ENCODE data around the gene CAPG.

Gene CAPG

DNA sequence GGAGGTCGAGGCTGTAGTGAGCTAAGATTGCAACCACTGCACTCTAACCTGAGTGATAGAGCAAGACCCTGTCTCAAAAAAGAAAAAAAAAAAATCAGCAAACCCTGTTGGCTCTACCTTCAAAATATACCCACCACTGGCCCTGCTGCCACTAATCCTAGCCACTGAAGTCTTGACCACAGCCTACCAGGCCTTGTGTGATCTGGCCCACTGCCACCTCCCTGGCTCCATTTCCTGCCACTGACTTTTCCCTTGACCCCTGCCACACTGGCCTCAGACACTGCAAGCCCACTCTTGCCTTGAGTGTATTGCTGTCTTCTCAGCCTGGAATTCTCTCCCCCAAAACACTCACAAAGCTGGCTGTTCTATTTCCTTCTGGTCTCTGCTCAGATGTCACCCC lies 42.1 kb upstream of the CAPG start:
- CTCF ChIA-PET = no interaction called here
- no peak overlapping the region for H3K27ac ChIP-seq (ENCODE audit: extremely low read depth, low read depth, low read length)
- no peaks in the 10 kb centered on the region for H3K4me1 ChIP-seq (ENCODE audit: control insufficient read depth, insufficient read depth, low read length)
- H3K36me3 ChIP-seq (ENCODE audit: control insufficient read depth in 2 of 2, insufficient read depth in 1 of 2, low read length in 2 of 2) = no peaks in the 10 kb centered on the region
- H3K9me3 ChIP-seq (ENCODE audit: control insufficient read depth, insufficient read depth, low read depth, low read length) = no peaks in the 10 kb centered on the region
- TF ChIP-seq ZNF366 (tag by site-specific recombination; conservative IDR thresholded peaks at IDR 0.05) = no peak
- no peak for TF ChIP-seq ZNF785 (tag by site-specific recombination; IDR thresholded peaks at IDR 0.05)
- no peak for TF ChIP-seq ZNF596 (tag by site-specific recombination; IDR thresholded peaks at IDR 0.05)
- TF ChIP-seq ZNF48 (tag by site-specific recombination; IDR thresholded peaks at IDR 0.05) = no peak
- TF ChIP-seq ZNF175 (tag by site-specific recombination; IDR thresholded peaks at IDR 0.05) = no peak
- no peak for TF ChIP-seq ZFHX2 (tag by site-specific recombination; conservative IDR thresholded peaks at IDR 0.05)
- no peak for TF ChIP-seq KLF1 (tag by site-specific recombination; IDR thresholded peaks at IDR 0.05)
- TF ChIP-seq ZNF311 (tag by site-specific recombination; IDR thresholded peaks at IDR 0.05; ENCODE audit: borderline replicate concordance) = no peak
- POLR2A ChIA-PET = no interaction called here
- no peak overlapping the region for H3K4me3 ChIP-seq (ENCODE audit: low read depth, low read length)

DNA sequence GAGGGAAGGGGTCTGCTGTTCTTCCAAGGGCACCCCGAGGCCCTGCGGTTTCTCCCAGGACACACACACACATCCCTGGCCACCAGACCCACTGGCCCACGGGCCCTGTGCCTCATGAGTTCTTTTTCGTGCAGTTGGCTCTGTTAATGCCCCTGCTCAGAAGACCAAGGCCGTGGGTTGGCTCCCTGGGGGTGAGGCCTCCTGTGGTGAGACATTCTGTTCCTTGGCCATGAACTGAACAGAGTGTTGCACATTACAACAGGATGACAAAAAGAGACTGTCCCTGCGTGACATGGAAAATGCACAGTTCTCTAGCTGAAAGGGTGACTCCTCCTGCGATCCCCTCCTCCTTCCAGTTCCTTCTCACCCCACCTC lies 39.0 kb upstream of the CAPG start:
- POLR2A ChIA-PET = interaction anchor here (1.4 kb wide), 1 partner anchor 91 kb away, joined by 3 read pairs; no protein-coding TSS in a partner anchor
- no peaks in the 10 kb centered on the region for H3K36me3 ChIP-seq (ENCODE audit: control insufficient read depth in 2 of 2, insufficient read depth in 1 of 2, low read length in 2 of 2)
- no peak overlapping the region for H3K4me3 ChIP-seq (ENCODE audit: low read depth, low read length)
- H3K9me3 ChIP-seq (ENCODE audit: control insufficient read depth, insufficient read depth, low read depth, low read length) = no peaks in the 10 kb centered on the region
- no peak overlapping the region for H3K27ac ChIP-seq (ENCODE audit: extremely low read depth, low read depth, low read length)
- CTCF ChIA-PET = no interaction called here
- H3K4me1 ChIP-seq (ENCODE audit: control insufficient read depth, insufficient read depth, low read length) = no peaks in the 10 kb centered on the region; the same call in 1 of the 2 replicates
- TF ChIP-seq ZNF423 (tag by site-specific recombination; IDR thresholded peaks at IDR 0.05) (no peak), ZXDB (tag by site-specific recombination; IDR thresholded peaks at IDR 0.05) (no peak), ZIC2 (tag by site-specific recombination; IDR thresholded peaks at IDR 0.05) (0 out of 2 replicates have a peak, but pooled peaks have one; percentile 33), GLIS1 (tag by site-specific recombination; IDR thresholded peaks at IDR 0.05) (peak; percentile 44)

DNA sequence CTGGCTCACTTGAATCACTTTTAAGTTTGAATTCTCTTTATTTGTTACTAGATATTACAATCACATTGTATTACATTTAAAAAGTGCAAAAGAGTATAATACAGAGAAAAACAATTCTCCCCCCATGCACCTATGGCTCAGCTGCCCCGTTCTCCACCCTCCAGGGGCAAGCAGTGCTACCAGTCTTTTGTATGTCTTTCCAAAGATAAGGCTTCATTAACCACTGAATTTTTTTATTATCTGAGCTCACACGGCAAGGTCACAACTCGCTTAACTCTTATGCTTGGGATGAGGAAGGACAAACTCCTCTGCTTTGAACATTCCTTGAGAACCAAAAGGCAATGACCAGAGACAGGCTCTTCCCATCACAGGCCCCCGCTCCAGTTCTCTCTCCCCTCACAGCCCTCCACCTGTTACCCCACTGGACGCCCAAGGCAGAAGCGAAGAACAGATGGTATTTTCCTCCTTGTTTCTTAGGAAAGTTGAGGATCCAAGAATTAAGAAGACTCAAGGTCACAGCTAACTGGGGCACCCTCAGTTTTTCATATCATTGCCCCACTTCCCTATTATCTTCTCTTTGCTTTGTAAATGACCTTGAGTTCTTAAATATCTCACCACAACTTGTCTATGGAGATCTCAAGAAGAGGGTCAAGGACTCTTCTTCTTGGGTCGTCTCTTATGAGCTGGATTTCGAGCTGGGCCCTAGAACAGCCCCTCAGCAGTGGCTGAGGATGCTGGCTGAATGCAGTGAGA lies 38.5 kb upstream of the CAPG start:
- Histone ChIP-seq H3K36me3 (ENCODE audit: control insufficient read depth in 2 of 2, insufficient read depth in 1 of 2, low read length in 2 of 2) (no peaks in the 10 kb centered on the region), H3K4me1 (ENCODE audit: control insufficient read depth, insufficient read depth, low read length) (no peaks in the 10 kb centered on the region; the same call in 1 of the 2 replicates), H3K27ac (ENCODE audit: extremely low read depth, low read depth, low read length) (no peak overlapping the region), H3K9me3 (ENCODE audit: control insufficient read depth, insufficient read depth, low read depth, low read length) (no peaks in the 10 kb centered on the region), H3K4me3 (ENCODE audit: low read depth, low read length) (no peak overlapping the region)
- POLR2A ChIA-PET = interaction anchor here (0.5 to 1.4 kb wide), 4 partner anchors 91 to 709 kb away, joined by 3 to 5 read pairs (median 4); no protein-coding TSS in a partner anchor
- CTCF ChIA-PET = no interaction called here
- TF ChIP-seq ZNF239 (tag by site-specific recombination; IDR thresholded peaks at IDR 0.05) (no peak), YY2 (tag by site-specific recombination; IDR thresholded peaks at IDR 0.05) (no peak), ZNF24 (tag by site-specific recombination; IDR thresholded peaks at IDR 0.05) (no peak), ZNF514 (tag by site-specific recombination; IDR thresholded peaks at IDR 0.05) (no peak), ZNF677 (tag by site-specific recombination; IDR thresholded peaks at IDR 0.05) (no peak), ZNF37A (tag by site-specific recombination; IDR thresholded peaks at IDR 0.05) (no peak), ZBTB20 (tag by site-specific recombination; IDR thresholded peaks at IDR 0.05) (no peak), GLI2 (tag by site-specific recombination; IDR thresholded peaks at IDR 0.05; ENCODE audit: borderline replicate concordance, low read depth) (no peak), KLF9 (tag by site-specific recombination; IDR thresholded peaks at IDR 0.05; ENCODE audit: low read depth) (no peak)
- TF ChIP-seq, protein P1, sequence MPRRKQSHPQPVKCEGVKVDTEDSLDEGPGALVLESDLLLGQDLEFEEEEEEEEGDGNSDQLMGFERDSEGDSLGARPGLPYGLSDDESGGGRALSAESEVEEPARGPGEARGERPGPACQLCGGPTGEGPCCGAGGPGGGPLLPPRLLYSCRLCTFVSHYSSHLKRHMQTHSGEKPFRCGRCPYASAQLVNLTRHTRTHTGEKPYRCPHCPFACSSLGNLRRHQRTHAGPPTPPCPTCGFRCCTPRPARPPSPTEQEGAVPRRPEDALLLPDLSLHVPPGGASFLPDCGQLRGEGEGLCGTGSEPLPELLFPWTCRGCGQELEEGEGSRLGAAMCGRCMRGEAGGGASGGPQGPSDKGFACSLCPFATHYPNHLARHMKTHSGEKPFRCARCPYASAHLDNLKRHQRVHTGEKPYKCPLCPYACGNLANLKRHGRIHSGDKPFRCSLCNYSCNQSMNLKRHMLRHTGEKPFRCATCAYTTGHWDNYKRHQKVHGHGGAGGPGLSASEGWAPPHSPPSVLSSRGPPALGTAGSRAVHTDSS (tag by site-specific recombination; IDR thresholded peaks at IDR 0.05) = no peak

Measured in HEK293 (cell line).